Central memory CD8-positive, alpha-beta T cell (primary cell): Measurements from ENCODE around the gene PHF20.
A peak's percentile ranks its signal among the peaks of the same experiment; 100 is the strongest.
"Not testable (repeated sequence)": the region's sequence is repeated elsewhere in the genome, so short reads cannot be mapped to it uniquely, and the experiment has no call there.

ENCODE experiments used
- ATAC-seq: fragments of 150-1000 bp; cut with Tn5 transposase; replicated peaks from 2 replicates; pipeline ENCODE4 v1.10.0; 2022; ENCODE audit warnings: mild to moderate bottlenecking, moderate FRiP score, moderate number of reproducible peaks; ENCODE audit not compliant: poor library complexity, severe bottlenecking; ENCODE audit errors: extremely low read depth
- DNase-seq, 2 donors: peaks; one replicate each; pipeline ENCODE4 v3.0.0; 2021; ENCODE audit warnings: low spot score in 2 of 2
- H3K27ac Mint-ChIP-seq: one replicate; pipeline ENCODE4 v1.8.0; 2022; ENCODE audit warnings: low read depth, mild to moderate bottlenecking, moderate library complexity, mixed read lengths
- H3K27me3 Mint-ChIP-seq: one replicate; pipeline ENCODE4 v1.8.0; 2022; ENCODE audit warnings: mixed read lengths
- H3K36me3 Mint-ChIP-seq: one replicate; pipeline ENCODE4 v1.8.0; 2022; ENCODE audit warnings: mild to moderate bottlenecking, moderate library complexity, mixed read lengths; ENCODE audit not compliant: insufficient read depth
- H3K4me1 Mint-ChIP-seq: one replicate; pipeline ENCODE4 v1.8.0; 2022; ENCODE audit warnings: mixed read lengths
- H3K4me3 Mint-ChIP-seq: one replicate; pipeline ENCODE4 v1.8.0; 2022; ENCODE audit warnings: mild to moderate bottlenecking, moderate library complexity, mixed read lengths
- H3K9me3 Mint-ChIP-seq: one replicate; pipeline ENCODE4 v1.8.0; 2022; ENCODE audit warnings: mixed read lengths

The PHF20 gene

DNA sequence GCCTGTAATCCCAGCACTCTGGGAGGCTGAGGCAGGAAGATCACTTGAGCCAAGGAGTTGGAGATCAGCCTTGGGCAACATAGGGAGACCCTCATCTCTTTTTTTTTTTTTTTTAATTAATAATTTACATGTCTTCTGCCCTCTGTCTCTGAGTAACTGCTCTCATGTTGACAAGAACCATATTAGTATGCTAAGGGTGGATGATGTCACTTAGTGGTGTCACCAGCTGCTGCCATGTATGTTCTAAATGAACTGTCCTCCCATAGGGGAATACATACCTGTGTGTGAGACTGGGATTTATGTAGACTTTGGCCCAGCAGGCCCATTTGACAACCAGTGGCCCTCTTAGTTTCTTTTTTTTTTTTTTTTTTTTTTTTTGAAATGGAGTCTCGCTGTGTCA is 116.8 kb downstream of the PHF20 start:
- no peak overlapping the region for H3K27ac Mint-ChIP-seq
- H3K4me3 Mint-ChIP-seq: no peak overlapping the region
- no peak for ATAC-seq
- no peaks in the 10 kb centered on the region for H3K27me3 Mint-ChIP-seq
- peaks cover 17% of the 10 kb centered on the region for H3K36me3 Mint-ChIP-seq
- H3K9me3 Mint-ChIP-seq: no peaks in the 10 kb centered on the region
- H3K4me1 Mint-ChIP-seq: peaks cover 5% of the 10 kb centered on the region
- DNase-seq: no peak

GRCh38 chr20:35891375-35891774 is 119.6 kb downstream of the PHF20 start:
- Mint-ChIP-seq H3K4me3 (no peak overlapping the region), H3K27me3 (no peaks in the 10 kb centered on the region), H3K36me3 (peaks cover 16% of the 10 kb centered on the region), H3K4me1 (no peaks in the 10 kb centered on the region), H3K9me3 (no peaks in the 10 kb centered on the region), H3K27ac (no peak overlapping the region)
- ATAC-seq (no peak), DNase-seq (no peak)

GRCh38 chr20:35892871-35893270 is 121.1 kb downstream of the PHF20 start:
- DNase-seq (no peak), ATAC-seq (no peak)
- Mint-ChIP-seq H3K36me3 (peaks cover 18% of the 10 kb centered on the region), H3K27ac (no peak overlapping the region), H3K4me1 (no peaks in the 10 kb centered on the region), H3K27me3 (no peaks in the 10 kb centered on the region), H3K9me3 (no peaks in the 10 kb centered on the region), H3K4me3 (no peak overlapping the region)

DNA sequence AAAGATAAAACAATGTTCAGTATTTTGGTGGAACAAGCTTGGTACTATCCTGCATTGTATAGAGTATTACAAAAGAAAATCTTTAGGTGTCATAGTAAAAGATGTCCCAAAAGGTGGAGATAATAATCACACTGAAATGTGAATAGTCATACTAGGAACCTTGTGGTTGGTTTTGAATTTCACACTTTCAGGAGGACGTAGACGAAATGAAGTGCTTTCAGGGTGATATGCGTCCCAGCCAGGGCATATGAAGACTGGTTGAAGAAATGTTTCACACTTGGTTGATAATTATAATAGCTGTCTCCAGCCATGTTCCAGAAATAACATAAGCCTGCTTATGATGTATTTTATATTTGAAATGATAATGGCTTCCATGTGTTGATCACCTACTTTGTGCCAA is 122.1 kb downstream of the PHF20 start:
- H3K4me1 Mint-ChIP-seq: no peaks in the 10 kb centered on the region
- ATAC-seq: peak; percentile 62
- no peaks in the 10 kb centered on the region for H3K27me3 Mint-ChIP-seq
- no peak for DNase-seq
- H3K36me3 Mint-ChIP-seq: peaks cover 19% of the 10 kb centered on the region
- no peak overlapping the region for H3K4me3 Mint-ChIP-seq
- no peaks in the 10 kb centered on the region for H3K9me3 Mint-ChIP-seq
- no peak overlapping the region for H3K27ac Mint-ChIP-seq

DNA sequence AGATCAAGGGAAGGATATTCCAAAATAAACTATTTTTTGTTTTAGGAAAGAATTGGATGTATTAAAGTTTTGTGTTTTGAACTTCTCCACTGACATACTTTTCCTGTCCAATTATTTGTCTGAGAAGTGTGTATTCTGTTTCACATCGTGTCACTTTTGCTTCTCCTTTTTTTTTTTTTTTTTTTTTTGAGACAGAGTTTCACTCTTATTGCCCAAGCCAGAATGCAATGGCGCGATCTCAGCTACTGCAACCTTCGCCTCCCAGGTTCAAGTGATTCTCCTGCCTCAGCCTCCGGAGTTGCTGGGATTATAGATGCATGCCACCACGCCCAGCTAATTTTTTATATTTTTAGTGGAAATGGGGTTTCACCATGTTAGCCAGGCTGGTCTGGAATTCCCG is 123.7 kb downstream of the PHF20 start:
- H3K36me3 Mint-ChIP-seq: peaks cover 28% of the 10 kb centered on the region
- not testable (repeated sequence) for H3K27ac Mint-ChIP-seq, DNase-seq, H3K27me3 Mint-ChIP-seq, H3K4me1 Mint-ChIP-seq, ATAC-seq, H3K4me3 Mint-ChIP-seq, H3K9me3 Mint-ChIP-seq

DNA sequence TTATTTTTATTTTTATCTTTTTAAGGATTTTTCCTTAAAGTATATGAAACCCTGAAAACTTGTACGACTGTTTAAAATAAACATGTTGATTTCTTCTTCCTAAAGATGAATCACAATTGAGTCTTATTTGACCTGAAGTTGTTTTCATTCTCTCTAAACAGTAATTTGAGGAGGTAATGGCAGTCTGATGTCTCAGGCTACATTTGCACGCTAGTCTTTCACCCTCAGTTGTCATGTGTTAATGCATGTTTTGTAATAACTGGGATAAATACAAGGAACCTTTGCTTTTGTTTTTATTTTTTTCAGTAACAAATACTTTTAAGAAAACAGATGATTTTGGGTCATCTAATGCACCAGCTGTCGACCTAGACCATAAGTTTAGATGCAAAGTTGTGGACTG is 127.2 kb downstream of the PHF20 start:
- ATAC-seq (no peak), DNase-seq (no peak)
- H3K4me1 Mint-ChIP-seq: peaks cover 6% of the 10 kb centered on the region
- H3K27ac Mint-ChIP-seq: no peak overlapping the region
- no peak overlapping the region for H3K4me3 Mint-ChIP-seq
- no peaks in the 10 kb centered on the region for H3K27me3 Mint-ChIP-seq
- no peaks in the 10 kb centered on the region for H3K9me3 Mint-ChIP-seq
- H3K36me3 Mint-ChIP-seq: peaks cover 26% of the 10 kb centered on the region

- not testable (repeated sequence) for DNase-seq, H3K9me3 Mint-ChIP-seq, ATAC-seq
Measured at GRCh38 chr20:35901230-35901629, 129.4 kb downstream of the PHF20 start.

GRCh38 chr20:35901678-35902544 is 130.1 kb downstream of the PHF20 start:
- H3K4me3 Mint-ChIP-seq: no peak overlapping the region
- no peak for DNase-seq

More at GRCh38 chr20:35901230-35901629, 129.4 kb downstream of the PHF20 start:
- H3K4me1 Mint-ChIP-seq: peaks cover 18% of the 10 kb centered on the region
- H3K27ac Mint-ChIP-seq, H3K4me3 Mint-ChIP-seq, H3K27me3 Mint-ChIP-seq: not testable (repeated sequence)
- H3K36me3 Mint-ChIP-seq: peaks cover 28% of the 10 kb centered on the region

GRCh38 chr20:35902545-35902941 is 130.7 kb downstream of the PHF20 start:
- H3K9me3 Mint-ChIP-seq: no peaks in the 10 kb centered on the region
- H3K36me3 Mint-ChIP-seq: peaks cover 28% of the 10 kb centered on the region
- H3K27me3 Mint-ChIP-seq: no peaks in the 10 kb centered on the region
- H3K4me1 Mint-ChIP-seq: peaks cover 30% of the 10 kb centered on the region
- H3K27ac Mint-ChIP-seq: no peak overlapping the region
- ATAC-seq (no peak), DNase-seq (no peak)
- H3K4me3 Mint-ChIP-seq: no peak overlapping the region

More at GRCh38 chr20:35901678-35902544, 130.1 kb downstream of the PHF20 start:
- Mint-ChIP-seq H3K27ac (no peak overlapping the region), H3K4me1 (peaks cover 25% of the 10 kb centered on the region), H3K36me3 (peaks cover 26% of the 10 kb centered on the region), H3K27me3 (no peaks in the 10 kb centered on the region), H3K9me3 (no peaks in the 10 kb centered on the region)
- no peak for ATAC-seq

DNA sequence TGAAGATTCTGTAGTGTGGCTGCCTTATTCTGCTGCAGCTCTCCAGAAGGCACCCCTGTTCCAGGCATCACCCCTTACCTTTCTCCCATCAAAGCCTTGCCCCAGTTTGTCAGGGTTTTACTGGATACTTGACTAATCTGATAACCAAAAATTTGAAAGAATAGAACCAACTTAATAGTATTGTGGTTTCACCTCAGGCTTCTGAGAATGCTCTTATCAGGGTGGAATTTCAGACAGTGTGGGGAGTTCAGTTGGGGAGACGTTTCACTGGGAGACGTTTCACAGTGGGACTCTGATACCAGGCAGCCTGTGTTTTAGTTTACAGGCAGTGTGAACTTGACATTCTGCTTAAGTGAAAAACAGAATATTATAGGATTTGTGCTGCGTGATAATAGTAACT is 132.0 kb downstream of the PHF20 start:
- DNase-seq: no peak

DNA sequence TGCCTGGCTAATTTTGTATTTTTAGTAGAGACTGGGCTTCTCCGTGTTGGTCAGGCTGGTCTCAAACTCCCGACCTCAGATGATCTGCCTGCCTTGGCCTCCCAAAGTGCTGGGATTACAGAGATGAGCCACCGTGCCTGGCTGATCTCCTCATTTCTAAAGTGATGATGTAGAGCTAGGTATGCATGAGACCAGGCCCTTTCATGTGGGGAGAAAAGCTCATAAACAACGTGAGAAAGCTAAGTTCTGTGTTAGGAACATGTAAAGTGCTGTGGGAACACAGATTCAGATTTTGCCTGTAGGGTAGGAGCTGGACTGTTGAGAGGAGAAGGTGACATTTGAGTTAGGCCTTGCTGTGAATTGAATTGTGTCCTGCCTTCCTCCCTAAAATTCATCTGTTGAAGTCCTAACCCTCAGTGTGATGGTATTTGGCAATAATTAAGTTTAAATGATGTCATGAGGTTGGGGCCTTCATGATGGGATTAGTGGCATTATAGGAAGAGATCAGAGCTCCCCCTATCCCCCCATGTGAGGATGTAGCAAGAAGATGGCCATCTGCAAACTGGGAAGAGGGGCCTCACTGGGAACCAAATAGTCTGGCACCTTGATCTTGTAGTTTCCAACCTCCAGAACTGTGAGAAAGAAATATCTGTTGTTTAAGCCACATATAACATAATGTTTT is 133.3 kb downstream of the PHF20 start:
- Mint-ChIP-seq H3K36me3 (peaks cover 24% of the 10 kb centered on the region), H3K9me3 (no peaks in the 10 kb centered on the region), H3K27me3 (no peaks in the 10 kb centered on the region), H3K4me3 (no peak overlapping the region), H3K4me1 (peaks cover 56% of the 10 kb centered on the region), H3K27ac (peak overlapping the region; percentile 73)
- ATAC-seq (no peak), DNase-seq (no peak)

More for the DNA sequence above, 132.0 kb downstream of the PHF20 start:
- H3K36me3 Mint-ChIP-seq: peaks cover 29% of the 10 kb centered on the region
- H3K9me3 Mint-ChIP-seq: no peaks in the 10 kb centered on the region
- no peak overlapping the region for H3K4me3 Mint-ChIP-seq
- no peak overlapping the region for H3K27ac Mint-ChIP-seq
- ATAC-seq: no peak
- H3K27me3 Mint-ChIP-seq: no peaks in the 10 kb centered on the region
- H3K4me1 Mint-ChIP-seq: peaks cover 43% of the 10 kb centered on the region

GRCh38 chr20:35907017-35907701 is 135.3 kb downstream of the PHF20 start:
- ATAC-seq (no peak), DNase-seq (no peak)
- Mint-ChIP-seq H3K27me3 (no peaks in the 10 kb centered on the region), H3K4me3 (no peak overlapping the region), H3K4me1 (peaks cover 54% of the 10 kb centered on the region), H3K27ac (no peak overlapping the region), H3K9me3 (no peaks in the 10 kb centered on the region), H3K36me3 (peaks cover 20% of the 10 kb centered on the region)
